ENCODE measurements around the gene SZT2.

The SZT2 gene

GRCh38 chr1:43464681-43465504, 75.2 kb downstream of the SZT2 start:
- no peak overlapping the region for H3K4me2 ChIP-seq (ENCODE audit: low read length)
- H3K9ac ChIP-seq (ENCODE audit: low read length) = no peak overlapping the region
- H4K20me1 ChIP-seq (ENCODE audit: insufficient read depth, low read length) = no peaks in the 10 kb centered on the region
- H3K27ac ChIP-seq (ENCODE audit: low read length) = no peak overlapping the region
- no peaks in the 10 kb centered on the region for H3K4me1 ChIP-seq (ENCODE audit: low read length)
- no peaks in the 10 kb centered on the region for H3K79me2 ChIP-seq (ENCODE audit: low read length)
- H3K27me3 ChIP-seq (ENCODE audit: low read depth, low read length) = no peaks in the 10 kb centered on the region
- H3K4me3 ChIP-seq (ENCODE audit: low read length) = no peak overlapping the region
- no peaks in the 10 kb centered on the region for H3K36me3 ChIP-seq (replicated peaks; ENCODE audit: low read depth, low read length)
- no peaks in the 10 kb centered on the region for H3K9me3 ChIP-seq (ENCODE audit: insufficient read depth, low read length)
- TF ChIP-seq, protein P1, sequence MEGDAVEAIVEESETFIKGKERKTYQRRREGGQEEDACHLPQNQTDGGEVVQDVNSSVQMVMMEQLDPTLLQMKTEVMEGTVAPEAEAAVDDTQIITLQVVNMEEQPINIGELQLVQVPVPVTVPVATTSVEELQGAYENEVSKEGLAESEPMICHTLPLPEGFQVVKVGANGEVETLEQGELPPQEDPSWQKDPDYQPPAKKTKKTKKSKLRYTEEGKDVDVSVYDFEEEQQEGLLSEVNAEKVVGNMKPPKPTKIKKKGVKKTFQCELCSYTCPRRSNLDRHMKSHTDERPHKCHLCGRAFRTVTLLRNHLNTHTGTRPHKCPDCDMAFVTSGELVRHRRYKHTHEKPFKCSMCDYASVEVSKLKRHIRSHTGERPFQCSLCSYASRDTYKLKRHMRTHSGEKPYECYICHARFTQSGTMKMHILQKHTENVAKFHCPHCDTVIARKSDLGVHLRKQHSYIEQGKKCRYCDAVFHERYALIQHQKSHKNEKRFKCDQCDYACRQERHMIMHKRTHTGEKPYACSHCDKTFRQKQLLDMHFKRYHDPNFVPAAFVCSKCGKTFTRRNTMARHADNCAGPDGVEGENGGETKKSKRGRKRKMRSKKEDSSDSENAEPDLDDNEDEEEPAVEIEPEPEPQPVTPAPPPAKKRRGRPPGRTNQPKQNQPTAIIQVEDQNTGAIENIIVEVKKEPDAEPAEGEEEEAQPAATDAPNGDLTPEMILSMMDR (IDR thresholded peaks at IDR 0.05; ENCODE audit: low read depth, low read length) = no peak
- TF ChIP-seq EZH2phosphoT487 (IDR thresholded peaks at IDR 0.05; ENCODE audit: low read depth) = no peak
- H2AFZ ChIP-seq (ENCODE audit: low read depth, low read length) = no peak overlapping the region

- Histone ChIP-seq H3K79me2 (ENCODE audit: low read length) (no peaks in the 10 kb centered on the region), H3K27me3 (ENCODE audit: low read depth, low read length) (no peaks in the 10 kb centered on the region), H3K9ac (ENCODE audit: low read length) (no peak overlapping the region)
Observed at GRCh38 chr1:43465505-43466067, 75.9 kb downstream of the SZT2 start.

DNA sequence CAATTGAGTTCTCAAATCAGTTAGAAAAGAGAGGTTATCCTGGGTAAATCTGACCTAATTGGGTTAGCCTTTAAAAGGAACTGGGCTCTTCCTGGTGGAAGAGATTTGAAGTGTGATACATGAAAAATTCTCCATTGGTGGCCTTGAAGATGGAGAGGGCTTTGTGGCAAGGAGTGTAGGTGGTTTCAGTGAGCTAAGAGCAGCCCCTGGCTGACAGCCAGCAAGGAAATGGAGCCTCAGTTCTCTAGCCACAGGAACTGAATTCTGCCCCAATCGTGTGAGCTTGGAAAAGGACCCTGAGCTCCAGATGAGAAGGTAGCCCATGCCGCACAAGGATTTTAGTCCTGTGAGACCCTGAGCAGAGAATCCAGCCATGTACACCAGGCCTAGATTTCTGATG, 76.7 kb downstream of the SZT2 start:
- no peak overlapping the region for H3K4me3 ChIP-seq (ENCODE audit: low read length)
- H3K4me2 ChIP-seq (ENCODE audit: low read length) = no peak overlapping the region
- H4K20me1 ChIP-seq (ENCODE audit: insufficient read depth, low read length) = no peaks in the 10 kb centered on the region
- H3K9ac ChIP-seq (ENCODE audit: low read length) = no peak overlapping the region
- no peaks in the 10 kb centered on the region for H3K27me3 ChIP-seq (ENCODE audit: low read depth, low read length)
- H3K36me3 ChIP-seq (replicated peaks; ENCODE audit: low read depth, low read length) = no peaks in the 10 kb centered on the region
- no peaks in the 10 kb centered on the region for H3K4me1 ChIP-seq (ENCODE audit: low read length)
- H3K79me2 ChIP-seq (ENCODE audit: low read length) = no peaks in the 10 kb centered on the region
- no peak overlapping the region for H3K27ac ChIP-seq (ENCODE audit: low read length)
- H3K9me3 ChIP-seq (ENCODE audit: insufficient read depth, low read length) = no peaks in the 10 kb centered on the region
- no peak overlapping the region for H2AFZ ChIP-seq (ENCODE audit: low read depth, low read length)
- TF ChIP-seq, protein P1 (IDR thresholded peaks at IDR 0.05; ENCODE audit: low read depth, low read length) = no peak
- TF ChIP-seq EZH2phosphoT487 (IDR thresholded peaks at IDR 0.05; ENCODE audit: low read depth) = no peak

More at GRCh38 chr1:43465505-43466067, 75.9 kb downstream of the SZT2 start:
- Histone ChIP-seq H4K20me1 (ENCODE audit: insufficient read depth, low read length) (no peaks in the 10 kb centered on the region), H3K4me2 (ENCODE audit: low read length) (no peak overlapping the region), H2AFZ (ENCODE audit: low read depth, low read length) (no peak overlapping the region), H3K27ac (ENCODE audit: low read length) (no peak overlapping the region), H3K9me3 (ENCODE audit: insufficient read depth, low read length) (no peaks in the 10 kb centered on the region), H3K36me3 (replicated peaks; ENCODE audit: low read depth, low read length) (no peaks in the 10 kb centered on the region), H3K4me1 (ENCODE audit: low read length) (no peaks in the 10 kb centered on the region), H3K4me3 (ENCODE audit: low read length) (no peak overlapping the region)
- no peak for TF ChIP-seq EZH2phosphoT487 (IDR thresholded peaks at IDR 0.05; ENCODE audit: low read depth)
- TF ChIP-seq, protein P1 (IDR thresholded peaks at IDR 0.05; ENCODE audit: low read depth, low read length) = no peak

DNA sequence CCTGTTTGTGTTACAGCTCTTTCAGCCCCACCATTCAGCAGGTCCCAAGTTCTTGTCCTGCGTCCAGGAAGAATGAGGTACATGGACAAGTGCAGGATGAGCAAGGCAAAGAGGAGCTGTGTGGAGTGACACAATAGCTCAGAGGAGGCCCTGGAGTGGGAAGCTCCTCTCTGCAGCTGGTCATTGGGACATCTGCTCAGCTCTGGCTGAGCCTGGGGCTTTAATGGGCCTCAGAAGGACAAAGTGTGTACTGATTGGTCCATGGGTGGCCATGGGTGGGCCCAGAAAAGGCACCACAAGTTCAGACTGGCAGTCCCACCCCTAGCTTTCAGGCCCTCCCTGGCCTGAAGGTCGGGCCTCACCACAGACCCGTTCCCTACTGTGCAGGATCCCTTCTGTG, 78.7 kb downstream of the SZT2 start:
- Histone ChIP-seq H3K4me2 (ENCODE audit: low read length) (no peak overlapping the region), H3K79me2 (ENCODE audit: low read length) (no peaks in the 10 kb centered on the region), H3K4me3 (ENCODE audit: low read length) (no peak overlapping the region), H3K9ac (ENCODE audit: low read length) (no peak overlapping the region), H3K36me3 (replicated peaks; ENCODE audit: low read depth, low read length) (no peaks in the 10 kb centered on the region), H3K4me1 (ENCODE audit: low read length) (no peaks in the 10 kb centered on the region), H3K27me3 (ENCODE audit: low read depth, low read length) (no peaks in the 10 kb centered on the region), H3K27ac (ENCODE audit: low read length) (no peak overlapping the region), H4K20me1 (ENCODE audit: insufficient read depth, low read length) (no peaks in the 10 kb centered on the region), H3K9me3 (ENCODE audit: insufficient read depth, low read length) (no peaks in the 10 kb centered on the region), H2AFZ (ENCODE audit: low read depth, low read length) (no peak overlapping the region)
- TF ChIP-seq EZH2phosphoT487 (IDR thresholded peaks at IDR 0.05; ENCODE audit: low read depth) = no peak
- TF ChIP-seq, protein P1 (IDR thresholded peaks at IDR 0.05; ENCODE audit: low read depth, low read length) = no peak

Measured in OCI-LY3 (cell line).